Measurements from ENCODE around the gene RFTN1.

GRCh38 chr3:16370872-16371740 lies 142.4 kb downstream of the RFTN1 start:
- TF ChIP-seq, protein P1, sequence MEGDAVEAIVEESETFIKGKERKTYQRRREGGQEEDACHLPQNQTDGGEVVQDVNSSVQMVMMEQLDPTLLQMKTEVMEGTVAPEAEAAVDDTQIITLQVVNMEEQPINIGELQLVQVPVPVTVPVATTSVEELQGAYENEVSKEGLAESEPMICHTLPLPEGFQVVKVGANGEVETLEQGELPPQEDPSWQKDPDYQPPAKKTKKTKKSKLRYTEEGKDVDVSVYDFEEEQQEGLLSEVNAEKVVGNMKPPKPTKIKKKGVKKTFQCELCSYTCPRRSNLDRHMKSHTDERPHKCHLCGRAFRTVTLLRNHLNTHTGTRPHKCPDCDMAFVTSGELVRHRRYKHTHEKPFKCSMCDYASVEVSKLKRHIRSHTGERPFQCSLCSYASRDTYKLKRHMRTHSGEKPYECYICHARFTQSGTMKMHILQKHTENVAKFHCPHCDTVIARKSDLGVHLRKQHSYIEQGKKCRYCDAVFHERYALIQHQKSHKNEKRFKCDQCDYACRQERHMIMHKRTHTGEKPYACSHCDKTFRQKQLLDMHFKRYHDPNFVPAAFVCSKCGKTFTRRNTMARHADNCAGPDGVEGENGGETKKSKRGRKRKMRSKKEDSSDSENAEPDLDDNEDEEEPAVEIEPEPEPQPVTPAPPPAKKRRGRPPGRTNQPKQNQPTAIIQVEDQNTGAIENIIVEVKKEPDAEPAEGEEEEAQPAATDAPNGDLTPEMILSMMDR (IDR thresholded peaks at IDR 0.05; ENCODE audit: low read depth, low read length, poor library complexity, severe bottlenecking): no peak
- TF ChIP-seq EZH2phosphoT487 (IDR thresholded peaks at IDR 0.05; ENCODE audit: borderline replicate concordance, low read length): no peak

Data from DOHH2 (cell line).